Endothelial cell of umbilical vein (primary cell): ENCODE results near the gene EFCAB8. TPM values are rescaled to one million over a fixed set of nuclear protein-coding genes. Genes with fewer than 3 reads are reported as not detected.

Experiments
- BruUV-seq: library from RNA; stranded (reverse); fragments of 400-500 nt; replicated peaks from 2 replicates; lab custom pipeline; 2021; lab: Mats Ljungman, UMichigan
- CTCF ChIA-PET: fragments of 300-600, 350-600 bp; sonication (Branson Sonifier 250); formaldehyde crosslinking; loops from one replicate; lab custom pipeline; 2021; ENCODE audit warnings: antibody characterized with exemption, inconsistent platforms; lab: Charles Lee
- POLR2A ChIA-PET: fragments of 300-600, 350-600 bp; sonication (Branson Sonifier 250); formaldehyde crosslinking; loops from one replicate; lab custom pipeline; 2021; ENCODE audit warnings: antibody characterized with exemption, inconsistent platforms; lab: Charles Lee
- DNase-seq: peaks from one replicate; pipeline ENCODE4 v3.0.0-alpha.2; 2011; ENCODE audit warnings: low read depth, low spot score
- FAIRE-seq: peaks from 2 replicates; lab custom pipeline; 2011; peaks lifted over from hg19 to GRCh38; lab: Jason Lieb, UNC
- H2AFZ ChIP-seq: 2 replicates; pipeline ENCODE4 v1.6.0; 2012; ENCODE audit warnings: low read depth, low read length, control low read depth, inconsistent platforms
- H3K27ac ChIP-seq: 2 replicates; pipeline ENCODE4 v1.5.1; 2011; ENCODE audit warnings: low read depth, mild to moderate bottlenecking, control low read depth, low read length, moderate library complexity; ENCODE audit not compliant: insufficient read depth
- H3K27me3 ChIP-seq, 2 experiments: 2 replicates each; pipeline versions ENCODE4 v1.6.0 to v1.6.1; 2011; ENCODE audit warnings: low read length in 2 of 2, mixed read lengths in 1 of 2; ENCODE audit not compliant: control insufficient read depth in 2 of 2, insufficient read depth in 2 of 2
- H3K36me3 ChIP-seq, 2 experiments: 2 replicates in 1 of 2; 3 replicates in 1 of 2; pipeline ENCODE4 v1.5.1; 2011; ENCODE audit warnings: low read length in 2 of 2, mild to moderate bottlenecking in 1 of 2, moderate library complexity in 1 of 2; ENCODE audit not compliant: control insufficient read depth in 2 of 2, insufficient read depth in 2 of 2; ENCODE audit errors: extremely low read depth in 1 of 2
- H3K4me1 ChIP-seq: 3 replicates; pipeline ENCODE4 v1.5.1; 2011; ENCODE audit warnings: mild to moderate bottlenecking, low read length; ENCODE audit not compliant: control insufficient read depth, insufficient read depth; ENCODE audit errors: extremely low read depth
- H3K4me2 ChIP-seq: 2 replicates; pipeline ENCODE4 v1.6.1; 2011; ENCODE audit warnings: low read length, control low read depth, mixed read lengths; ENCODE audit not compliant: insufficient read depth
- H3K4me3 ChIP-seq, 3 experiments: fragments of 200-600 bp in 1 of 3; sonication (generic), shearing (Covaris generic) in 1 of 3; replicated peaks in 1 of 3; 2 replicates each; pipeline ENCODE4 v1.5.1; 2011 to 2016; ENCODE audit warnings: control low read depth in 3 of 3, low read length in 3 of 3, mild to moderate bottlenecking in 2 of 3, inconsistent platforms in 1 of 3, low read depth in 1 of 3, moderate library complexity in 1 of 3; ENCODE audit not compliant: insufficient read depth in 1 of 3
- H3K79me2 ChIP-seq: 2 replicates; pipeline ENCODE4 v1.6.0; 2012; ENCODE audit warnings: low read length, inconsistent platforms; ENCODE audit not compliant: control insufficient read depth, insufficient read depth
- H3K9ac ChIP-seq: replicated peaks from 2 replicates; pipeline ENCODE3; 2011; ENCODE audit warnings: low read length, control low read depth; ENCODE audit not compliant: insufficient read depth; ENCODE audit errors: extremely low read depth
- H3K9me1 ChIP-seq: replicated peaks from 3 replicates; pipeline ENCODE4 v1.6.0; 2011; ENCODE audit warnings: mild to moderate bottlenecking, low read length; ENCODE audit not compliant: control insufficient read depth, insufficient read depth; ENCODE audit errors: extremely low read depth
- H3K9me3 ChIP-seq: replicated peaks from 2 replicates; pipeline ENCODE4 v1.5.1; 2012; ENCODE audit warnings: low read length, inconsistent platforms; ENCODE audit not compliant: control insufficient read depth, insufficient read depth
- H4K20me1 ChIP-seq: replicated peaks from 2 replicates; pipeline ENCODE3; 2011; ENCODE audit warnings: mild to moderate bottlenecking, low read length; ENCODE audit not compliant: control insufficient read depth, insufficient read depth; ENCODE audit errors: extremely low read depth
- EZH2 ChIP-seq: IDR thresholded peaks from 2 replicates; pipeline ENCODE4 v1.6.1; 2012; ENCODE audit warnings: borderline replicate concordance, low read depth, mild to moderate bottlenecking, moderate library complexity, low read length, inconsistent platforms; ENCODE audit not compliant: severe bottlenecking
- FOS ChIP-seq: IDR thresholded peaks from 2 replicates; pipeline ENCODE4 v1.6.1; 2011; ENCODE audit warnings: mild to moderate bottlenecking, low read length, moderate library complexity, borderline replicate concordance; ENCODE audit not compliant: insufficient read depth
- GATA2 ChIP-seq: IDR thresholded peaks from 2 replicates; pipeline ENCODE4 v1.7.0; 2011; ENCODE audit warnings: low read depth, mild to moderate bottlenecking, moderate library complexity, mixed read lengths, low read length; ENCODE audit not compliant: insufficient read length, insufficient read depth
- JUN ChIP-seq: IDR thresholded peaks from 2 replicates; pipeline ENCODE4 v1.6.1; 2011; ENCODE audit warnings: borderline replicate concordance, low read depth; ENCODE audit not compliant: insufficient read length, insufficient read depth
- MYC ChIP-seq: IDR thresholded peaks from one replicate; pipeline ENCODE4 v1.6.1; 2011; ENCODE audit warnings: mild to moderate bottlenecking, low read depth, low read length
- POLR2A ChIP-seq: IDR thresholded peaks from 2 replicates; pipeline ENCODE4 v1.6.1; 2012; ENCODE audit warnings: low read depth, mild to moderate bottlenecking, control low read depth, low read length
- POLR2AphosphoS5 ChIP-seq: IDR thresholded peaks from 2 replicates; pipeline ENCODE4 v1.6.1; 2012; ENCODE audit warnings: low read depth, mild to moderate bottlenecking, control low read depth, low read length, moderate library complexity; ENCODE audit not compliant: insufficient read depth
- dilution Hi-C: fragments of 300-500 bp; cut with MboI; formaldehyde crosslinking; loops from one replicate; pipeline ENCODE4 v1.15.0; 2019; ENCODE audit warnings: low sequenced_read_pairs; ENCODE audit not compliant: extremely low pct_ligation_motif_present
- intact Hi-C: fragments of 100-400 bp; cut with micrococcal nuclease; formaldehyde crosslinking; loops from one replicate; pipeline ENCODE4 v1.10.0; 2022
- polyA plus RNA-seq, 4 experiments: library from polyadenylated mRNA; depleted of rRNA in 3 of 4; stranded (reverse) in 3 of 4; unstranded in 1 of 4; fragments of >200 nt; gene quantifications; 2 replicates each; pipeline versions ENCODE4 v1.2.1 to v1.2.3, GENCODE V29; 2011 to 2012; ENCODE audit warnings: missing spikeins in 1 of 4
- total RNA-seq: library from RNA; stranded (reverse); gene quantifications from 2 replicates; pipeline ENCODE4 v1.2.3, GENCODE V29; 2021
- TF ChIP-seq, protein P1 (sequence below): IDR thresholded peaks from 2 replicates; pipeline ENCODE4 v1.6.1; 2011; ENCODE audit not compliant: insufficient read depth, insufficient read length
- TF ChIP-seq, protein P2 (sequence below), 2 donors: IDR thresholded peaks; 1 replicate in 1 of 2; 2 replicates in 1 of 2; pipeline ENCODE4 v1.5.1; 2011; ENCODE audit warnings: low read length in 2 of 2, mild to moderate bottlenecking in 2 of 2, moderate library complexity in 2 of 2, control low read depth in 1 of 2, inconsistent platforms in 1 of 2, low read depth in 1 of 2; ENCODE audit not compliant: insufficient read depth in 1 of 2; ENCODE audit errors: extremely low read depth in 1 of 2

Gene EFCAB8
- total and polyA plus RNA-seq, 2 donors (not counting 3 experiments of a cell fraction or from before 2014, with no cell fraction given), result 0.01 to 0.31 TPM

DNA sequence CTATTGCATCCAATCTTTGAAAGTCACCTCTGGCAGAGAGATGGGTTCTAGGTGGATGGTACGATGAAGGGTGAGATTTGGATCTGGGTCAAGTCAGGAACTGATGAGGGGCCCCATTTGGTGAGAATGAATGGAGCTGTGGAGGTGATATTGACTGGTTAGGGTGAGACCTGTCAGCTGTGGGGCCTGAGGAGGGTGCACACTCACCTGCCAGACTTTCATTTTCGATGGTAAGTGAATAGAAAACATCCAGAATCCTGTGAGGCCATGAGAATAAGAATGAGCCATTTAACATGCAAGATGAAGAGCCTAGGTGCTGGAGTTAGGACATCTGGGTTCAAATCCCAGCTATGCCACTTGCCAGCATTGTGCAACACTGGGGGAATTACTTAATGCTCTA, 138.7 kb downstream of the EFCAB8 start:
- DNase-seq, result no peak
- dilution Hi-C loops, result no loop called here
- no peaks in the 10 kb centered on the region for H3K36me3 ChIP-seq
- no peaks in the 10 kb centered on the region for H3K9me3 ChIP-seq
- no peaks in the 10 kb centered on the region for H4K20me1 ChIP-seq
- H3K27me3 ChIP-seq, result no peaks in the 10 kb centered on the region
- no peak overlapping the region for H3K27ac ChIP-seq
- POLR2A ChIA-PET, result no interaction called here
- H3K9me1 ChIP-seq, result no peaks in the 10 kb centered on the region
- no peak for TF ChIP-seq EZH2
- no peak for TF ChIP-seq MYC
- TF ChIP-seq POLR2A, result no peak
- TF ChIP-seq, protein P1, sequence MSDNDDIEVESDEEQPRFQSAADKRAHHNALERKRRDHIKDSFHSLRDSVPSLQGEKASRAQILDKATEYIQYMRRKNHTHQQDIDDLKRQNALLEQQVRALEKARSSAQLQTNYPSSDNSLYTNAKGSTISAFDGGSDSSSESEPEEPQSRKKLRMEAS, result no peak
- no peak for TF ChIP-seq GATA2
- no peak for TF ChIP-seq FOS
- TF ChIP-seq, protein P2, sequence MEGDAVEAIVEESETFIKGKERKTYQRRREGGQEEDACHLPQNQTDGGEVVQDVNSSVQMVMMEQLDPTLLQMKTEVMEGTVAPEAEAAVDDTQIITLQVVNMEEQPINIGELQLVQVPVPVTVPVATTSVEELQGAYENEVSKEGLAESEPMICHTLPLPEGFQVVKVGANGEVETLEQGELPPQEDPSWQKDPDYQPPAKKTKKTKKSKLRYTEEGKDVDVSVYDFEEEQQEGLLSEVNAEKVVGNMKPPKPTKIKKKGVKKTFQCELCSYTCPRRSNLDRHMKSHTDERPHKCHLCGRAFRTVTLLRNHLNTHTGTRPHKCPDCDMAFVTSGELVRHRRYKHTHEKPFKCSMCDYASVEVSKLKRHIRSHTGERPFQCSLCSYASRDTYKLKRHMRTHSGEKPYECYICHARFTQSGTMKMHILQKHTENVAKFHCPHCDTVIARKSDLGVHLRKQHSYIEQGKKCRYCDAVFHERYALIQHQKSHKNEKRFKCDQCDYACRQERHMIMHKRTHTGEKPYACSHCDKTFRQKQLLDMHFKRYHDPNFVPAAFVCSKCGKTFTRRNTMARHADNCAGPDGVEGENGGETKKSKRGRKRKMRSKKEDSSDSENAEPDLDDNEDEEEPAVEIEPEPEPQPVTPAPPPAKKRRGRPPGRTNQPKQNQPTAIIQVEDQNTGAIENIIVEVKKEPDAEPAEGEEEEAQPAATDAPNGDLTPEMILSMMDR (IDR thresholded peaks at IDR 0.05; ENCODE audit: extremely low read depth in 1 of 2, insufficient read depth in 1 of 2, low read depth in 1 of 2, low read length in 2 of 2), result no peak
- TF ChIP-seq JUN, result no peak
- no peak for TF ChIP-seq POLR2AphosphoS5
- no peaks in the 10 kb centered on the region for H3K79me2 ChIP-seq
- CTCF ChIA-PET, result no interaction called here
- no peak overlapping the region for H3K4me2 ChIP-seq
- FAIRE-seq, result no peak
- no peak overlapping the region for H3K9ac ChIP-seq
- intact Hi-C loops, result no loop called here
- no peak overlapping the region for H3K4me3 ChIP-seq
- no peaks in the 10 kb centered on the region for H3K4me1 ChIP-seq
- H2AFZ ChIP-seq, result no peak overlapping the region
- BruUV-seq, result no TSS peak
